HG02840 (cell line): ENCODE data around the gene TBCD.

ENCODE experiments used
- ATAC-seq: cut with Tn5 transposase; IDR thresholded peaks from one replicate; pipeline ENCODE4 v1.9.1; 2021; ENCODE audit warnings: mild to moderate bottlenecking, moderate library complexity, moderate number of reproducible peaks; ENCODE audit not compliant: unreplicated experiment, low FRiP score

TBCD gene

DNA sequence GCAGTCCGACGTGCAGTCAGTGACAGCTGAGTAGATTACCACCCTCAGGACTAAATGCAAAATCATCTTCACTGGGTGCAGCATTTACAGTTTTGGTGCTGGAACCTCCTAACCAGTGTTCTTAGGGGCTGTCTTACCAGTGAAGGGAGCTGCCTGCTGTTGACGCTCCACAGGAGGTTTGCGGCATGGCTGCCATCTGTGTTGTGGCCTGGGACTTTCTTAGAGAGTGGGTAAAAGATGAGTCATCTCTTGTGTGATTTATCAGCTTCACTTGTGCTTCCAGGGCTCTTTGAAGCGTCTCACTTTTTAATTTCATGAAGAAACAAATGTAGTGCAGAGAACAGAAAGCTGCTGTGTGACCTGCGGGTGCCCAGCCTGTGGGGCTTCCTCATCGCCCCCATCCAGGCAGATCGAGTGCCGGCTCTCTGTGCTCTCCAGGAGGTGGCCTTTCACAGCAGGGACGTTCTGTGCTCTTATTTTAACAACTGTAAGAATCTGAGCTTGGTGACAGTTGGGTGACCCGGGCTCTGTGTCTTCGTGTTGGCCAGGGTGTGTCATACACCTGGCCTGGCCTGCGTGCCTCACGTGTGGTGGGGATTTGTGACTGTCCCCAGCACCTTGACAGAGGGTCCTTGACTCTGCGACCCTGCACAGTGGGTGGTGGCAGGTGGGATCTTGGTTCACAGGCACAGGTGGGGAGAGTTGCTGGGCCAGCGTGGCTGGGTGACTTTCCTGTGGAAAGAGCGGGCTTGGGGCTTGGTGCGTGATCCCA is 112.3 kb downstream of the TBCD start:
- ATAC-seq: peak; percentile 65

DNA sequence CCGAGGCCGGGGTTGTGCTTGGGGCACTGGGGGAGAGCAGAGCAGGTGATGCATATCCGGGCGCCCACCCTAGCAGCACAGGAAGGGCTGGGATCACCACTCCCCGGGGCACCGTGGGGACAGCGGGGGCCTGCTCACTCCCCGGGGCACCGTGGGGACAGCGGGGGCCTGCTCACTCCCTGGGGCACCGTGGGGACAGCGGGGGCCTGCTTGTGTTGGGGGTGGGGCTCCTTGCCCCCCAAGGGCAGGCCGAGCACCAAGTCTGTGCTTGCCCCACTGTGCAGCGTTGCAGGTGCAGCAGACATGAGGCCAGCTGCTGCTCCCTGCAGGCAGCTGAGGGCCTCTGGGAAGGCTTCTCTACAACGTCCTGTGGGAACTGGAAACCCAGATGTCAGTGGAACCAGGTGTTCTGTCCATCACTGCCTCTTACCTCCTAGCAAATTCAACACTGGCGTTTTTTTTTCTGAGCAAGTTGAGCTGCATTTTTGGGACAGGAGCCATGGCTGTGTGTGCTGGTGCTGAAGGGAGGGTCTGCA is 112.9 kb downstream of the TBCD start:
- ATAC-seq: no peak

DNA sequence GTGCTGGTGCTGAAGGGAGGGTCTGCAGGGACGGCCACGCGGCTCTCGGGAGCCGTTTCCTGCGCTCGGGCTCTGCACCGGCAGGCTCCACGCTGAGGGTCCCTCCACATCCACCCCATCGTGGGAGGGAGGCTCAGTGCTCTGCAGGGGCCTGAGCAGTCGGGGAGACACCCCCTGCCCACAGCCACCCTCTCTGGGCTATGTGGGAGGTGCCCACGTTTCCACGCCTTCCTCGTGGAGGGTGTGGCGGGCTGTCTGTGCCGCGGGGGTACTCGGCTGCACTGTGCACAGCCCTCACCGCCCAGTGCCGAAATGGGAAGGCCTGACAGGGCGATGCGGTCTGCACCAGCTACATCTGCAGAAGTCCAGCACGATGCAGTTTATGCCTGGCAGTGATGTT is 113.4 kb downstream of the TBCD start:
- ATAC-seq: no peak

GRCh38 chr17:82865774-82866395 is 114.0 kb downstream of the TBCD start:
- ATAC-seq: no peak

DNA sequence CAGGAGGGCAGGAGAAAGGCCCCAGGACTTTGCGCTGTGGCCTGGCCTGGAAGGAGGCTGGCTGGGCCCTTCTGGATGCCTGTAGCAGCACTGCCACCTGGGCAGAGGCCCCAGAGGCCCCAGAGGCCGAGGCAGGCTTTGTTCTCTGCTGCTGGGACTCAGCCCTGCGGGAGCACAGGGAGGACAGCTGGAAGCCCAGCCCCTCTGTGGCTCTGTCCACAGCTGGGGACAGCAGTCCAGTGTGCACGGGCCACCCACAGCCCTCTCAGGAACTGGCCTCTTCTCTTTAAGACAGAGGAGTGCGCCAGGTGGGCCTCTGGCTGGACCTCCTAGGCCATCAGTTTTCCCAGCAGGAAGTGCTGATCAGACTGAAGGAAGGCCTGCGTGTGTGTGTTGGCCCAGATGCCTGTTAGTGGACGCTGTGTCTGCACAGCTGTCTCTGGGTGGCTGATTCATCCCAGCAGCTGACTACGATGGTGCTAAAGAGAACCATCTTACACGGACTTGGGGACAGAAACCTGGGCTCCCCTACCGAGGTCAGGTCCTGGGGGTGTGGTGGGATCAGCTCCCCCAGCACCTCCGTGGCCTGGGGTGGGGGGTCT is 114.8 kb downstream of the TBCD start:
- ATAC-seq: no peak

GRCh38 chr17:82867763-82868325 is 116.0 kb downstream of the TBCD start:
- ATAC-seq: no peak

DNA sequence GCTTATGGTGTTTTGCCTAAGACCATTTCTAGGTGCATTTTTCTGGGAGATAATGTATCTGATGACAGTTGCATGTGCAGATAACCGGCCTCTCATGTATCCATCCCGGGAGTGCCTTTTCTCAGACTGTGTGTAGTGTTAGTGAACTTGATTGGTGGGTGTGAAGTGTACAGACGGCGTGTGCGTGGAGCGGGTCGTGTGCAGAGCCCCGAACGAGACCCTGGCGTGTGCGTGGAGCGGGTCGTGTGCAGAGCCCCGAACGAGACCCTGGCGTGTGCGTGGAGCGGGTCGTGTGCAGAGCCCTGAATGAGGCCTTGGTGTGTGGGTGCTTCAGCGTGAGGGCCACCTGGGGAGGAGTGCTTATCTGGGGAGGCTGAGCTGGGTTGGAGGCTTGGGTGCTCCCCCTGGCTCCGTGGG is 116.9 kb downstream of the TBCD start:
- no peak for ATAC-seq

DNA sequence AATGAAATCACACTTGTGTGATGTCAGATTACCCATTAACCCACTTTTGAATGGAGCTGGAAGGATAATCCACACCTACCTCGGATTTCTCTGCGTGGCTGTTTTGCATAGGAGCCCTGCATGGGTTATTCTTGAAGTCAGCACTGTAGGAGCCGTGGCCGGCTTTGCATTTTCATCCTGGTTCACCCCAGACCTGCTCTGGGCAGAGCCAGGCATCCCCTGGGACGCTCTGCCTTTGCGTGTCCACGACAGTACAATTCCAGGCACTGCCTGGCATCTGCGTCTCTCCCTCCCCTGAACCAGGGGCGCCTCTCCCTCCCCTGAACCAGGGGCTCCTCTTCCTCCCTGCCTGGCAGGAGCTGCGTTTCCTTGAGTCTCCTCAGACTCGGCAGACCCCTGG is 117.7 kb downstream of the TBCD start:
- ATAC-seq: no peak

DNA sequence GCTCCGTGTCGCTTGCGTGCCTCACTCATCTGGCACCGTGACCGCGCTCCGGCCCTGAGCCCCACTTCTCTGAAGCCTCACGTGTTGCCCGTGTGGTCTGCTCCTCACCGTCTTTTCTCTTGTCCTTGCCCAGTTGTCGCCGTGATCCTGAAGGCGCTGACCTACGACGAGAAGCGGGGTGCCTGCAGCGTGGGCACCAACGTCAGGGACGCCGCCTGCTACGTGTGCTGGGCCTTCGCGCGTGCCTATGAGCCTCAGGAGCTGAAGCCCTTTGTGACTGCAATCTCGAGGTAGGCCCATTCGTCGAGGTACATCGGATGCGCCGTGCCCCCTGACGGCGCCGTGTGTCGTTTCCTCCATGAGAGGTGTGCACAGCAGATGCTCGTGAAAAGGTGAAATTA is 118.2 kb downstream of the TBCD start:
- no peak for ATAC-seq

DNA sequence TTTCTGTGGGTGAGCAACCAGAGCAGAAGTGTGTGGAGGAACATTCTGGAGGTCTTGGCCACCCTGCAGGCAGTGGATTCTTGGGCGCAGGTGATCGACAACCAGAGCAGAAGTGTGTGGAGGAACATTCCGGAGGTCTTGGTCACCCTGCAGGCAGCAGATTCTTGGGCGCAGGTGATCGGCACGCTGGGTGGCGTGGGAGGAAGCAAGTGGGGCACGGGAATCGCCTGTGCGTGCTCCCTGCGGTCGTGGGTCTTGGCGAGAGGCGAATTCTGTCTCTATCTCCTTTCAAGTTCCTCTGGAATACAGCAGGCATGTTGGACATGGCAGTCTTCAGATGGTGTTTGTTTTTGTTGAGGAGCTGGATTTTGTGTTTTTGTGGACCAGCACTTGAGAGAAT is 118.7 kb downstream of the TBCD start:
- no peak for ATAC-seq

DNA sequence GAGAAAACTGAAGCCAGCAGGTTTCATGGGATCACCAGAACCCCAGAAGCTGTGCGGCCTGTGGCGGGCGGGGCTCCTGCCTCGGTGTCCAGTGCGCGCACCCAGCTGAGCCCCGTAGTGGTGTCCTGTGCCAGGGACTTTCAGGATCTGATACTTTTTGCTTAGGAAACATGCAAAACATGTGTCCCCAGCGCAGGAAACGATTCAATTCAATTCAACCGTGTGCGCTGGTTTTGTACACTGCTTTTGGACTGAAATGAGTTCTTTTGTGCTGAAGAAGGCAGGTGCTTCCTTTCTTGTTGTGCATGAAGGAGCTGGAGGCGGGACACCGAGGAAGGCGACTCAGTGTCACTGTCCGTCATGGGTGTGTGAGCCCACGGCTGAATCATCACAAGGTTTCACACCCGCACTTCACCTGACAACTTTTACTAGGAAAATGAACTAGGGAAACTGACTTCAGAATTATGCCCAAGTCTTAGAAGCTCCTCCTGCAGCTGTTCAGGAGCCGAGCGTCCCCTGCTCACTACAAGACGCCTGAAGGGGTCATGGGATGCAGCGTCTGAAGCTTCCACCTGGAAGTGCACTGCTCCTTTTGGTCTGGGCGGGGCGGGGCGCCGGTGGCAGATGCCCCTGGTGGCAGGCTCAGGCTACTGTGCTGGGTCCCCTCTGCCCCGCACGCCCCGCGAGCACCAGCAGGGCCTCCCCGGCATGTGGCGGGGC is 119.4 kb downstream of the TBCD start:
- peak; percentile 67 for ATAC-seq

- ATAC-seq: no peak
Measured at GRCh38 chr17:82871776-82872561, 120.1 kb downstream of the TBCD start.

DNA sequence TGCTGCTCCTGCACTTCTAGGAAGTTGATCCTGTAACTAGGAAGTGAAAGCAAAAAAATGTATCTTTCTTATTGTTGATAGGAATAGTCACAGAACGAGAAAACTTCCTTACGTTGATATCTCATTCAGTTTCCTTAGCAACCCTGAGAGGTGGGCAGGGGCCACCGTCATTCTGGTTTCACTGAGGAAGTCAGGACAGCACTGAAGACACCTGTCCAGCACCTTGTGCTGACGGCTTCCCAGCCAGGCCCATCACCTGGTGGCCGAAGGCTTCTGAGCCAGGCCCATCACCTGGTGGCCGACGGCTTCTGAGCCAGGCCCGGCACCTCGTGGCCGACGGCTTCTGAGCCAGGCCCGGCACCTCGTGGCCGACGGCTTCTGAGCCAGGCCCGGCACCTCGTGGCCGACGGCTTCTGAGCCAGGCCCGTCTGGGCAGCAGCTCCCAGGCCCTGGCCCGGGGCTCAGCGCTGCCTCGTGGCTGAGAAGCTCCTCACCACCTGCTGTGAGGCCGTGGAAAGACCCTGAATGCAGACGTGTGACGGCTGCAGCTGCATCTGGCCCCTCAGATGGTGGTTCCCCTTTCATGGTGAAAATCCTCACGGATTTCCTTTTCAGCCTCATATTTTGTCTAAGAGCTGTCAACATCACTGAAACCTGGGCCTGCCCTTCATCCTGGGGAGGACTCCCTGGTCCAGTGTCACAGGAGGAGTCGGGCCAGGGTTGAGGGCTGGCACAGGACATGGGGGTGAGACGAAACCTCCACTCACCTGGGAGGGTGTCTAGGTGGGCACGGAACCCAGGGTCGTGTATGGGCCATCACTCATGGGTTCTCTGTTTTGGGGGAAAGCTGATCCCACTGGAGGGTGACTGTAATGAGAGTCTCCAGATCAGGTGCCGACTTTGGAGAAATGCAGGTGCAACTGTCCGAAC is 121.0 kb downstream of the TBCD start:
- no peak for ATAC-seq

GRCh38 chr17:82873521-82873920 is 121.7 kb downstream of the TBCD start:
- ATAC-seq: no peak

GRCh38 chr17:82874011-82874835 is 122.4 kb downstream of the TBCD start:
- no peak for ATAC-seq

- no peak for ATAC-seq
Measured at GRCh38 chr17:82875407-82875856, 123.6 kb downstream of the TBCD start.

DNA sequence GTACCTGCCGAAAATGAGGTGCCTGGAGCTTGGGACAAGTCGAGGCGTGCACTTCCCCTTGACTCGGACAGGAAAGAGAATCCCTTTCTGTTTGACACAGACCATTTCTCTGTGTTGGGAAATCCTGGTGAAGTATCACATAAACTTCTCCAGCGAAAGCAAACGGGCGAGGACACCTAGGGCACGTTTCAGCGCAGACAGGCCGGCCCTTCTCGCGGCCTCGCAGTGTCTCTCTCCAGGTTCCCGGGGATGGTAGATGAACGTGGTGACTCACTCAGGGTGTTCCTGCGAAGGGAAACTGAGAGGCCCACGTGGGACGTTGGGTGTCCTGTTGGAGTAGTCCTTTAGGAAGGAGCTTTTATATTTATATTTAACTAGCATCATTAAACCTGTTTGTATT is 124.3 kb downstream of the TBCD start:
- no peak for ATAC-seq
